ENCODE measurements around the gene MEGF11.

GRCh38 chr15:66135664-66136063, 117.9 kb downstream of the MEGF11 start:
- TF ChIP-seq EZH2 (IDR thresholded peaks at IDR 0.05; ENCODE audit: low read length, missing control alignments) (no peak), CTCF (conservative IDR thresholded peaks at IDR 0.05 in 1 of 2, IDR thresholded peaks at IDR 0.05 in 1 of 2; ENCODE audit: low read depth in 1 of 2, low read length in 2 of 2) (no peak)
